Measurements from ENCODE around the gene ITGB1.

Gene ITGB1

GRCh38 chr10:32865170-32865569 is 92.9 kb downstream of the ITGB1 start:
- DNase-seq = no peak

- DNase-seq = no peak
Measured at GRCh38 chr10:32854435-32854834, 103.6 kb downstream of the ITGB1 start.

- no peak for DNase-seq
Measured at GRCh38 chr10:32851301-32851700, 106.7 kb downstream of the ITGB1 start.

Data from COR-L47 (cell line).